NAMALWA (cell line): ENCODE results near the gene DESI2.

Experiments used
- DNase-seq: peaks from one replicate; pipeline ENCODE4 v3.0.0-alpha.2; 2015; ENCODE audit warnings: low spot score

DESI2 gene

DNA sequence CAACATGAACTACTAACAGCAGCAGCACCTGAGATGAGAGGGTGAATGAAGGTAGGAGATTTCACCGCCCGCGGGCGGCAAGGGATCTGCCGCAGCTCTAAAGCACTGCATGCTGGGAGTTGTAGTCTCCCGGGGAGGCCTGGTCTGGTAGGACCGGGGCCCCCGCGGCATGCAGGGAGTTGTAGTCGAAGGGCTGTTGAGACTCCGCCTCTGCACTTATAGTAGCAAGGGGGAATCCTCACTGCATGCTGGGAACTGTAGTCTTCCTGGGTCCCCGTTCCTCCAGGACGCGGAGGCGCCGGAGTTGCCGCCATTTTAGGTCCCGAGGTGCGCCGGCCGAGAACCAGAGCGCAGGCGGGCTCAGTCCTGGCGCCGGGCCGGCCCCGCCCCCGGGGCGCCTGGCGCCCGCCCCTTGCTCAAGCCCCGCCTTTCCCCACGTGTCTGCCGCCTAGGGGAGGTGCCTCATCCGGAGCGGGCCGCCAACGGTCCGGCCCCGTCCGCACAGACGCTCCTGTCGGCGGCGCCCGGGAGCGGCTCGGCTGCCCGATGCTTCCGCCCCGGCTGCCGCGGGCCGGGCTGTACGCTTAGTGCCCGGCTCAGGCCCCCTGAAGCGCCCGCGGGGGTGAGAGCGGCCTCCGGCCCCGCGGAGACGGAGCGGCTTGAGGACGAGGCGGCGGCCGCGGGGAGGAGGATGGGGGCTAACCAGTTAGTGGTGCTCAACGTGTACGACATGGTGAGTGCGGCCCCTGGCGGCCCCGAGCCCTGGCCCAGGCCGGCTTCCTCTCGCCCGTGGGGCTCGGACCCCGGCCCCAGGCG is at the start of gene DESI2:
TSS of gene DESI2 (plus strand) at position 504 of the 816 bp plus-strand sequence. CDS start at position 692, 188 bp downstream.
- DNase-seq: peak; percentile 99

DNA sequence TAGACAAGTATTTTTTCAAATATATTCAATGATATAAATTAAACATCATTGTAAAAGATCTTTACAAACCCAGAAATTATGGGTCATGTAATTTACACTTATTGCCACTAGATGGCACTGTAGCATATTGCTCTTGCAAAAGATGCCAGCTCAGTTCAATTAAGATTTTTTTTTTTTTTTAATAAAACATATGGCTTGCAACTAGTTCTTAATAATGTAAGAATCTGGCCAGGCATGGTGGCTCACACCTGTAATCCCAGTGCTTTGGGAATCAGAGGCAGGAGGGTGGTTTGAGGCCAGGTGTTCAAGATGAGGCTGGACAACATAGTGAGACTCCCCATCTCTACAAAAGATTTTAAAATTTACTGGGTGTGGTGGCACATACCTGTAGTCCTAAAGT is 49.4 kb upstream of the DESI2 start:
- peak; percentile 64 for DNase-seq

DNA sequence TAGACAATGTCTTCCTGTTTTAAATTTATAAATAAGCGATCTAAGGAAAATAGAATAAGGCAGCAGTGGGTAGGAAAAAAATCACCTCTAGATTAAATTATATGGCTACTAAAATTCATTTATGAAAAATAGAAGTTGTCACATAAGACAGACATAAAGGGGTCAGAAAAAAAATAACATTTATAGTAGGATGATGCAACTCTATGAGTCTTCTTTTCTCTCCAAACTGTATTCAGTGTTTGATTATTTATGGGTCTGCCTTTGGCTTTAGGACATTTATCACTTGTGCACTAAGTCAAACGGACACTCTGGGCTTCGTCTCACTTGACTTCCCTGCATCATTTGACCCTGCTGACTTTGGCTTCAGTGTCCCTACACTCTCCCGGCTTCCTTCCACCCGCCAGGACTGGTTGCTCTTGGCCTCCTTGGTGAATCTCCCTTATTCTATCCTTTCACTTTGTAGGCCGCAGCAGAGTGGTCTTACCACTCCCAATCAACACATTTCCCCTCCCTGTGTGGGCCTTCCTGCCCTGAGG is 47.0 kb upstream of the DESI2 start:
- no peak for DNase-seq

DNA sequence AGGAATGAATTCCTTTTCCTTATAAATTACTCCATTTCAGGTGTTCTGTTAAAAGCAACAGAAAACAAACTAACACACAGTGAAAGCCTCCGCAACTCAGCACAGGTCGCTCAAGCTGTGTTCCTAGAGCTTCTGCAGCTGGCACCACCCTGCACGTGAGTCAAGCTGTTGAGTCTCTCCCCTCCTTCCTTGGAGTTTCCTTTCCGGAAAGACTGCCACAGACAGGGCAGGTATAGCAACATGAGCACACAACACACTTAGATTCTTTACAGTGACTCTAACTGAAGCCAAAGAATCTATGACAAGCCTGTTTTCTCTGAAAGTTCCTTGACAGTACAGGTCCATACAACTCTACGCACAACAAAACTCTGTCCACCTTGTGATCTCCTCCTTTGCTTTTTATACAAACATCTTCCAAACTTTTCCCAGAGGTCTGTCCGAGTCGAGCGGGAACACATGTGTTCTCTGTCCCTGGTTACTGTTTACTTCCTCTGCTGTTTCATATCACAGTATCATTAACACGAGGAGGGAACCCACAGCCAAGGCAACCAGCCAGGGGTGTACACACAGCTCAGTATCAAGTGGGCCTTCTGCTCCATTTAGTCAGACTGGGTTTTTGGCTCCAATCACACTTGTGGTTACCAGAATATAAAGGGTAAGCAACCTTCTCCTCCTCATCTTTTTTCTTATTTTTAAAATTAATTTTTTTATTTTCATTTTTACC is 38.7 kb upstream of the DESI2 start:
- DNase-seq: no peak

DNA sequence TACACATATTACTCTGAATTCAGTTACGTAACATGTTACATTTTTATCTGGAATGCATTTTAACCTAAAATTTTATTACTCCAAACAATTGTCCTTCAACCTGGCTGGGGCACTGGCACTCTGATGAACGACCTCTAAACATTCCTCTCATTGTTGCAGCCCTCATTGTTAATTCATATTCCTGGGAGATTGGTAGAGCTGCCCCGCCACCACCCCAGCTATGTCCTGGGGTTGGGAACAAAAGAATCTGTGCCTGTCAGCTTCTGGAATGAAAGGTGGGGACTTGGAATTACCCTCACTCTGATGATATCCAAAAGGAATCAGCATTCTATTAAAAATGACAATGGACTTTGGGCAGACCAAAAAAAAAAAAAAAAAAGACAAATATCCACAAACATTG is 38.0 kb upstream of the DESI2 start:
- DNase-seq: no peak

DNA sequence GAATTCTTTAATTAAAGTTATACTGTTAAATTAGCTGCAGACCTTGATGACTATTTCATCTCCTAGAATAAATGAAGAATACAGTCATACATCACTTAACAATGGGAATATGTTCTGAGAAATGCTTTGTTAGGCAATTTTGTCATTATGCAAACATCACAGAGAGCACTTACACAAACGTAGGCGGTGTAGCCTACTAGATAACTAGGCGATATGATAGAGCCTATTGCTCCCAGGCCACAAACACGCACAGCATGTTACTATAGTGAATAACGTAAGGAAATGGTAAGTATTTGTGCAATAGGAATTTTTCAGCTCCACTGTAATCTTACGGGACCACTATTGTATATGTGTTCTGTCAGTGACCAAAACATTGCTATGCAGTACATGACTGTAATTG is 37.6 kb upstream of the DESI2 start:
- no peak for DNase-seq

DNA sequence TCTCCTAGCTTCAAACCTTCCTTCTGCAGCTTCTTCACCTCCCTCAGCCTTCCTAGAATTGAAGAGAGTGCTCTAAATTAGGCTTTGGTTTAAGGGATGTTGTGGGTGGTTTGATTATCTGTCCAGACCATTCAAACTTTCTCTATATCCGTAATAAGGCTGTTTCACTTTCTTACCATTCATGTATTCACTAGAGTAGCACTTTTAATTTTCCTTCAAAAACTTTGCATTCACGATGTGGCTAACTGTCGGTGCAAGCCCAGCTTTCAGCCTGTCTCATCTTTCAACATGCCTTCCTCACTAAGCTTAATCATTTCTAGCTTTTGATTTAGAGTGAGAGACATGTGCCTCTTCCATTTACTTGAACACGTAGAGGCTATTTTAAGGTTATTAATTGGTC is 26.2 kb upstream of the DESI2 start:
- no peak for DNase-seq

DNA sequence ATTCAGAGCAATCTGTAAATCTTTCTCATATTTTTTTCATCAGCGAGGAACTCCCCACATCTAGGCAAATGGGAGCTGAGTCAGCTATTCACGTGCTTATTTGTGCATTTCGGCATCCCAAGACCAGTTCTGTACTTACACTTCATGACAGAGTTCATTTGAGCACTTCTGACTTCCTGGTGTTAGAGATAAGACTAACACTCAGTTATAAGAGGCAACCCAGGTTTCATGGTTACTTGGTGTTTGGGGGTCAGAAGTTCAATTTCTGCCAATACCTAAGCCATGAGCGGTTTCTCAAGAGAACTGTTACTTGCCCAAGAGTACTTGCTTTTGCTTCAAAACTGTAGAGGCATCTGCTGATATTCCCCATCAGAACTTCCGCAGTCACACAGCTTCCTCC is 24.1 kb upstream of the DESI2 start:
- no peak for DNase-seq

DNA sequence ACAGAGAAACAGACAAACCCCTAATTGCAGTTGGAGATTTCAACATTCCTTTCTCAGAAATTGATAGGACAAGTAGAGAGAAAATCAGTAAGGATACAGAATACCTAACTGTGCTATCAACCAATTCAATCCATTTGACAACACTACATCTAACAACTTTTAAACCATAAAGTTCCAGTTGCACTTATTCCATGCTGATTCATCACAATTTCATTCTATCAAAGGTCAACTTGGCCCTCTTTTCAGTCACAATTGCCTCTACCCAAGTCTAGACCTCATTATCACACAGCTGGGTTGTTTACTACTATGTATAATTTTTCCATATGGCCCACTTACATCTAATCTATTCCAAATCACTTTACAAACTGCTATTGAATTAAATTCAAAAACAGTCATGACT is 19.8 kb upstream of the DESI2 start:
- DNase-seq: no peak

DNA sequence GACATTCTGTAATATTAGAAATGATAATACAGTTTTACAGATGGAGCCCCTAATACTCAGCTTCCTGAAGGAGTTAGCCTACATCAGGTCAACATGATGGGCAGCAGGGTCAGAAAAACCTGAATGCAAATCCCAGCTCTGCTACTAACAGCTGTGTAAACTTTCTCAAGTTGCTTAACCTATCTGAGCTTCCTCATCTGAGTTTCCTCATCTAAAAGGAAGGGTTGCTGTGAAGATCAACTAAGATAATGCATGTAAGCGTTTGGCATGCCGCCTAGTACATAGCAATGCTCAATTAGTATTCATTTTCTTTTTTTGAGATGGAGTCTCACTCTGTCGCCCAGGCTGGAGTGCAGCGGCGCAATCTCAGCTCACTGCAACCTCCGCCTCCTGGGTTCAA is 18.4 kb upstream of the DESI2 start:
- DNase-seq: no peak

DNA sequence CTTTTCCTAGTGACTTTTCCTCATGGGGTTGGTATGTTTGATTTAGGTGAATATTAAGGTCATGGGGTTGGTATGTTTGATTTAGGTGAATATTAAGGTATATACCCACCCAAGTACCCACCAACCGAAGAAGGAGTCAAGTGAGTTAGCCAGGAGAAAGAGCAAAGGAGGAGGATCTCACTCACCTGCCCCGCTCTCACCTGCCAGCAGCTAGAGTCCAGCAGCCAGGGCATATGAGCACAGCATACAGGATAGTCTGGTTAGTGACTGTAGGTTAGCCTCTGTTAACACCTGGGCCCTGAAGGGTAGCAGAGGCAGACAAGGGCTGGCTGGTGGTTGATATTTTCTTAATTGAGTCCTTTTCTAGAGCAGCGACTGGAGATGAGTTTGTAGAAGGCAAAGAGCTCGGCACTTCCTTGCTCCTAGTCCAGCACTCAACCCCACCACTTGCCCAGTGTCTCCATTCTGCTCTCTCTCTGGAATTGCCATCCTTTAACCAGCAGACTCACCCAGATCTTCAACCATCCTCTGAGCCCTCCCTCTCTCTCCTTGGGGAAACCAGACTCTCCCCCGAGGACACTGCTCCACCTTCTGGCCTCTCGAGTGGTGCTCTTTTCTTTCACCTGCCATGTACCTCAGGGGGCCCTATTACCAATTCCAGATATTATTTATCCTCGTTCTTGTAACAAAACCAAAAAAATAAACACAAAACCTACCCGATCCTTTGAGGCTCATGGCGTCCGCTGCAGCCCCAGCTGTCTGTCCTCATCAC is 16.3 kb upstream of the DESI2 start:
- no peak for DNase-seq

DNA sequence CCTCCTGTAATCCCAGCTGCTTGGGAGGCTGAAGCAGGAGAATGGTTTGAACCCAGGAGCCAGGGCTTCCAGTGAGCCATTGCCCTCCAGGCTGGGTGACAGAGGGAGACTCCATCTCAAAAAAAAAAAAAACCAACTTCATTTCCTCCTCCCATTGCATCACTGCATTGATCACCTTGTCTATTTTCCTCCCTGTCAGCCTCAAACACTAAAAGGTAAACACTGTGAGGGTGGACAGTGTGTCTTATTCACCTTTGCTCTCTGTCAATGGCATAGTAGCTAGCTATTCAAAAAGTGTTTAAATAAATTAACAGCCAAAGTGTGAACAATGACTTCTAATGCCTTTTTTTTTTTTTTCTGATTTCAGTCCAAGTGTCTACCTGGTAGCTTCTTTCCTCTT is 13.4 kb upstream of the DESI2 start:
- DNase-seq: no peak

DNA sequence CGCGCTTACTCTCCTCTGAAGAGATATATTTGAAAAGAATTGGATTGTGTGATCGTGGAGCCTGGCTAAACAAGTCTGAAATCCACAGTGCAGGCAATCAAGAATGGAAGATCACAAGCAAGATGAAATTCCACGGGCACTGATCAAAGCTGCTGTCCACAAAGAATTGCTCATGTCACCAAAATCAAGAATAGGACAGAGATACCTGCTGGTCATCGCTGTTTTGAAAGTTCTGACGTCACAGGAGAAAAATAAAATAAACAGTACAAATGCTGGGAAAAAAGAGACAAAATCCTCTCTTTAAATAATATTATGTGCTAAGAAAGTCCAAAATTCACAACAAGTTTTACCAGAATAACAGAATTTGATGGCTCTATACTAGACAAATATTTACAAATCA is 12.0 kb upstream of the DESI2 start:
- no peak for DNase-seq

DNA sequence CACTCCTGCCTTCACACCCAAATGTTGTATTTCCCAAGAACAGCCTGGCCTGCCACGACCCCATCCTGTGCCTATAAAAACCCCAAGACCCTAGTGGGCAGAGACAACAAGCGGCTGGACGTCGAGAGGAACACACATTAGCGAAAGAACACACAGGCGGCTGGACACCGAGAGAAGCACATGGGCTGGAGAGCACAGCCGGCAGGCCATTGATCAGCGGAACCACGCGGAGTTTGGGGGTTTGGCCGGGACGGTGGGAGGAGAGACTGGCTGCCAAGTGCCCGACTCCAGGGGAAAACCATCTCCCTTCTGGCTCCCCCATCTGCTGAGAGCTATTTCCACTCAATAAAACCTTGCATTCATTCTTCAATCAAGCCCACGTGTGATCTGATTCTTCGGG is 10.4 kb upstream of the DESI2 start:
- DNase-seq: no peak

DNA sequence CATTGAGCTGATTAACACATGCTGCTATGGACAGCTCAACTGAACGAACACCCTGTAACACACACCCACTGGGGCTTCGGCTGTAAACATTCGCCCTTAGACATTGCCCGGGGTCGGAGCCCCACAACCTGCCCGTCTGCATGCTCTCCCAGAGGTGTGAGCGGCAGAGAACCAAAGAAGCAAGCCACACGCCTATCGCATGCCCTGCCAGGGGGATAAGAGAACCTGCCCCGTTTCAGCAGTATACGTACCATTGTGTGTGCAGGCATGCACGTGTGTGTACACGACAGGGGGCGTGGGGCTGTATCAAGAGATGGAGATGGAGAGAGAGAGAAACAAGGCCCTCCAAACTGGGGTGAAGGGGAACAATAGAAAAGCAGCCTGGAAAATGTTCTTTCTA is 9.9 kb upstream of the DESI2 start:
- DNase-seq: no peak

DNA sequence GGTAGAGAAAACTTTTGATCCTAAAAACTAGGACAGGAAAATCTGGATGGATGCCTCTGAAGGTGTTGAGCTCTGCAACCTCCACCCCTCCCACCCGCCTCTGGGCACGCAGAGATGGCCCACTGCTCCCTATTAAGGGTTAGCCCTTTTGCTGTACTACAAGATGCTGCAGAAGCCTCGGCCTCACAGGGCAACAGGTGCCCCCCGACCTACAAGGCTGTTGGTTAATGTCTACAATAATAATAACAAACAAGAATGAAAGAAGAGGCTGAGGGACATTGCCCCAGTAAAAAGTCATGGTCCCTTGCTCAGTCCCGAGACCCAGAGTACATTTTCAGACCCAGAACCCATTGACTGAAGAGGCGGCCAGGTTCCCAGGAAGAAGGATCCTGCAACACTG is 7.5 kb upstream of the DESI2 start:
- no peak for DNase-seq

DNA sequence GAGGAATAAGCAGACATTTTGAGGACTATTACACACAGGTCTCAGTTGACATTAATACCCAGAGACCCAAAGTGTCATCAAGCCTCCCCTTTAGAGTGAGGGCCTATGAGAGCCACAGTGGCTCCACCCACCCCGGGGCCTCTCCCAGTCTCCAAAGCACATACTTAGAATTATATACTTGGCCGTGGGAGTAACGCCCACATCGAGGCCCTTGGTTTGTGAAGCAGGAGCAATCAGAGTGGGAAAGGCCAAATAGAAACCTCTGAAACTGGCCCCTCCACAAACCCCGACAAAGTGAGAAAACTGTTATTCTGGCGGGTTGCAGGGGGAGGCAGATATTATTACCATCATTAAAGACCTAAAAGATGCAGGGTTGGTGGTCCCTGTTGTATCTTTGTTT is 7.0 kb upstream of the DESI2 start:
- no peak for DNase-seq

DNA sequence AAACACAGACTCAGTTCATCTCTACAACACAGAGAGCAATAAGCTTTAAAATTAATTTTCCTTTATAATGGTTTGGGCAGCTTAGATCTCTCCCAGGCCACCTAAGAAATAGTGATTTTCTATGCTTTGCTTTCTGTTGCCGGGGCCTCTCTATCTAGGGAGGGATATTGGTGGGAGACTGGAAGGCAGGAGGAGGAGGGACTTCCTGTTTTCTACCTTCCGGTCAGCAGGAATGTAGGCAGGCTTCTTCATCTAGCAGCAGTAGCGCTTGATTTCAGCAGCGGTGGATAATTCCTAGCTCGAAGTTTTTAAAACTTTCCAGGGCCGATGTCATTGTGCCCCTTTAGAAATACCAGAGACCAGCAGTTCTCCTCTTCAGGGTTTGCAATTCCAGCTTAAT is 5.1 kb upstream of the DESI2 start:
- DNase-seq: no peak

DNA sequence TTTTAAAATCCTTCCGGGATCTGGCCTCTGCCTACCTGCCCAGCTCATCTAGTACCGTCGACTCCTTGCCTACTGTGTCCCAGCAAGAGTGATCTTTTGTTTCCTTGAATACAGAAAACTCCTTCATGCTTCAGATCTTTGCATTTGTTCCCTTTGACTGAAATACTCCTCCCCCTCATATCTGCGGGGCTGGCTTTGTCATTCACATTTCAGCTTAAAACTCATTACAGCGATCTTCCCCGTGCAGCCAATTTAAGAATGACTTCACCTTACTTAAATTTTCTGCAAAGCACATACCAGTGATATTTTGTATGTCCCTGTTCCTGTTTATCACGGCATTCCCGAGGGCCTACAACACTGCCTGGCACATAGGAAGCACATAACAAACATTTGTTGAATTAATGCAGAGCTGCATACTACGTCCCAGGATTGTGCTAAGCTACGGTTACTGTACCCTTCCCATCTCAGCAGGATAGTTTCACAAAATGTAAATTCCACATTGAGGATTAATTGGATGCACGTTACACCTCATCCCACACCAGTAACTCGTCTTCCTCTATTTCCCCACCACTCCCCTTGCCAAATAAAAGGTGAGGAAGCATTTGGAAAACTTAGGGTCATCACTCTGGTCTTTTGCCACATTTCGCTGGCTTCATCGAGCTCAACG is 837 bp upstream of the DESI2 start:
- DNase-seq: no peak

DNA sequence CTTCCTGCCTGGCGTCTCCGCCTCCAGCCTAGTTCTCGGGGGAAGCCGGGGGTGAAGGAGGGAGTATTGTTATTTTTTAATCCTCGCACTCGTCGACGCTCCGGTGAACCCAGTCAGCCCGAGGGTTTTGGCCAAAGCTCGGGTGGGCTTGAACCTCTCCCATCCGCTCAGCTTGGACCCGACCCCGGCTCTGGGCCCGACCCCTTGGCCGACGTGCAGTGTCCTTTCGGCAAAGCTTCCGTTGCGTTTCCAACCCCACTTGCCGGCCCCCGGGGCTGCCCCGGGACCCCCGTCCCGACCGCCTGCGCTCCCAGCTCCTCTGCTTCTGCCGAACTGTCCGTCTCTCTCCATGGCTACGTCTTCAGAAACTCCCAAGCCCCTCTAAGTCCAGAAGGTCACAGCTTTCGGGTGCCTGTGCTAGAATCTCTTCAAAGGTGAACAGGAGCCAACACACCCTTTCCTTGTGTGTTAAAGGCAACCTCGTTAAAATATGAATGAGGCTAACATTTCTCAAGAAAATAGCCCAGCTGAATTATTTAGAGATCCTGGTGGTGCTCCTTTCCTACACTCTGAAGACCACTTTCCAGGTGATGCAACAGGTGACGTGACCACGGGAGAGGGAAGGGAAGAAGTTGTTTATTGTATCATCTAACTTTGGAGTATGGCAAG is 647 bp downstream of the DESI2 start:
- DNase-seq: no peak
